ENCODE results near the gene COP1.

GRCh38 chr1:176033881-176034280 is 173.2 kb downstream of the COP1 start:
- TF ChIP-seq CTCF (IDR thresholded peaks at IDR 0.05), result no peak
- no peak for TF ChIP-seq EZH2 (IDR thresholded peaks at IDR 0.05; ENCODE audit: borderline replicate concordance, insufficient read depth, low read depth, low read length, poor library complexity, severe bottlenecking)
